Endothelial cell of umbilical vein (primary cell): Measurements from ENCODE around the gene GZMM.

Experiments used
- CTCF ChIP-seq, 2 donors: IDR thresholded peaks; 1 replicate in 1 of 2; 2 replicates in 1 of 2; pipeline ENCODE4 v1.5.1; 2011; ENCODE audit warnings: low read length in 2 of 2, mild to moderate bottlenecking in 2 of 2, moderate library complexity in 2 of 2, control low read depth in 1 of 2, inconsistent platforms in 1 of 2, low read depth in 1 of 2; ENCODE audit not compliant: insufficient read depth in 1 of 2; ENCODE audit errors: extremely low read depth in 1 of 2
- EZH2 ChIP-seq: IDR thresholded peaks from 2 replicates; pipeline ENCODE4 v1.6.1; 2012; ENCODE audit warnings: borderline replicate concordance, low read depth, mild to moderate bottlenecking, moderate library complexity, low read length, inconsistent platforms; ENCODE audit not compliant: severe bottlenecking
- JUN ChIP-seq: IDR thresholded peaks from 2 replicates; pipeline ENCODE4 v1.6.1; 2011; ENCODE audit warnings: borderline replicate concordance, low read depth; ENCODE audit not compliant: insufficient read length, insufficient read depth
- MAX ChIP-seq: IDR thresholded peaks from 2 replicates; pipeline ENCODE4 v1.6.1; 2011; ENCODE audit not compliant: insufficient read depth, insufficient read length
- POLR2A ChIP-seq: IDR thresholded peaks from 2 replicates; pipeline ENCODE4 v1.6.1; 2012; ENCODE audit warnings: low read depth, mild to moderate bottlenecking, control low read depth, low read length

- TF ChIP-seq EZH2, result no peak
- TF ChIP-seq CTCF (IDR thresholded peaks at IDR 0.05; ENCODE audit: extremely low read depth in 1 of 2, insufficient read depth in 1 of 2, low read depth in 1 of 2, low read length in 2 of 2), result no peak
- TF ChIP-seq JUN, result no peak
- no peak for TF ChIP-seq MAX
- no peak for TF ChIP-seq POLR2A
These were observed 29.6 kb upstream of the GZMM start for GRCh38 chr19:514166-514663.
